HepG2 (cell line): ENCODE data around the gene AUP1. TPM values are rescaled to one million over a fixed set of nuclear protein-coding genes. Genes with fewer than 3 reads are reported as not detected.

ENCODE experiments used
- DMAP1 ChIP-seq: IDR thresholded peaks from 2 replicates; pipeline ENCODE4 v1.6.1; 2016
- ELF1 ChIP-seq: sonication (generic); formaldehyde crosslinking; IDR thresholded peaks from 2 replicates; pipeline ENCODE4 v1.4.0; 2020; ENCODE audit warnings: missing genetic modification reagents
- FOSL2 ChIP-seq: sonication (generic); formaldehyde crosslinking; IDR thresholded peaks from 2 replicates; pipeline ENCODE4 v1.4.0; 2020; ENCODE audit warnings: missing genetic modification reagents
- FOXP1 ChIP-seq, 2 experiments: fragments of 450-650 bp in 1 of 2; IDR thresholded peaks; 2 replicates each; pipeline ENCODE4 v1.6.1; 2017 to 2018; ENCODE audit warnings: antibody characterized with exemption in 1 of 2
- IKZF4 ChIP-seq: sonication (generic); formaldehyde crosslinking; IDR thresholded peaks from 2 replicates; pipeline ENCODE4 v1.5.1; 2020; ENCODE audit warnings: borderline replicate concordance, mild to moderate bottlenecking, low read depth, missing genetic modification reagents; ENCODE audit errors: not compliant biosample characterization
- JDP2 ChIP-seq: sonication (generic); formaldehyde crosslinking; IDR thresholded peaks from 2 replicates; pipeline ENCODE4 v1.8.1; 2022; ENCODE audit warnings: missing genetic modification reagents, borderline replicate concordance
- JUN ChIP-seq: sonication (generic); formaldehyde crosslinking; IDR thresholded peaks from 2 replicates; pipeline ENCODE4 v1.4.0; 2020; ENCODE audit warnings: mild to moderate bottlenecking, missing genetic modification reagents
- NCOA5 ChIP-seq: sonication (generic); formaldehyde crosslinking; IDR thresholded peaks from 2 replicates; pipeline ENCODE4 v1.4.0; 2020; ENCODE audit warnings: missing genetic modification reagents
- NFE2L2 ChIP-seq: fragments of 150-350 bp; IDR thresholded peaks from 2 replicates; pipeline ENCODE4 v1.6.1; 2014; ENCODE audit warnings: low read length
- RXRB ChIP-seq: IDR thresholded peaks from 2 replicates; pipeline ENCODE4 v1.6.1; 2016; ENCODE audit warnings: borderline replicate concordance, missing genetic modification reagents, missing compliant biosample characterization
- SP1 ChIP-seq, 2 experiments: fragments of 450-650 bp in 1 of 2; sonication (generic) in 1 of 2; formaldehyde crosslinking in 1 of 2; IDR thresholded peaks; 2 replicates each; pipeline versions ENCODE4 v1.4.0 to v1.6.1; 2016 to 2020; ENCODE audit warnings: missing genetic modification reagents in 1 of 2
- SRY ChIP-seq: sonication (generic); formaldehyde crosslinking; IDR thresholded peaks from 2 replicates; pipeline ENCODE4 v1.8.0; 2022; ENCODE audit warnings: mild to moderate bottlenecking, missing genetic modification reagents
- TARDBP ChIP-seq: sonication (generic); formaldehyde crosslinking; IDR thresholded peaks from 2 replicates; pipeline ENCODE4 v1.8.0; 2022; ENCODE audit warnings: mild to moderate bottlenecking, missing genetic modification reagents
- TFDP1 ChIP-seq: IDR thresholded peaks from 2 replicates; pipeline ENCODE4 v1.6.1; 2016; ENCODE audit warnings: missing compliant biosample characterization, missing genetic modification reagents, borderline replicate concordance
- ZC3H4 ChIP-seq: sonication (generic); formaldehyde crosslinking; IDR thresholded peaks from 2 replicates; pipeline ENCODE4 v1.4.0; 2020; ENCODE audit warnings: missing genetic modification reagents, borderline replicate concordance
- ZFP62 ChIP-seq: sonication (generic); formaldehyde crosslinking; IDR thresholded peaks from 2 replicates; pipeline ENCODE4 v1.4.0; 2020; ENCODE audit warnings: missing genetic modification reagents
- ZKSCAN8 ChIP-seq: IDR thresholded peaks from 2 replicates; pipeline ENCODE4 v1.6.1; 2016; ENCODE audit warnings: borderline replicate concordance, missing genetic modification reagents, missing compliant biosample characterization
- ZNF142 ChIP-seq: sonication (generic); formaldehyde crosslinking; IDR thresholded peaks from 2 replicates; pipeline ENCODE4 v1.4.0; 2020; ENCODE audit warnings: missing genetic modification reagents
- ZNF235 ChIP-seq: sonication (generic); formaldehyde crosslinking; IDR thresholded peaks from 2 replicates; pipeline ENCODE4 v1.8.1; 2023; ENCODE audit warnings: mild to moderate bottlenecking, missing genetic modification reagents, borderline replicate concordance
- ZNF460 ChIP-seq: sonication (generic); formaldehyde crosslinking; IDR thresholded peaks from 2 replicates; pipeline ENCODE4 v1.5.1; 2020; ENCODE audit warnings: missing genetic modification reagents, mild to moderate bottlenecking, borderline replicate concordance
- ZNF576 ChIP-seq: sonication (generic); formaldehyde crosslinking; IDR thresholded peaks from 2 replicates; pipeline ENCODE4 v1.4.0; 2020; ENCODE audit warnings: mild to moderate bottlenecking, missing genetic modification reagents
- polyA plus RNA-seq, 8 experiments: library from polyadenylated mRNA; depleted of rRNA in 3 of 8; stranded (reverse) in 7 of 8; unstranded in 1 of 8; fragments of >200 nt; fragmentation: Illumina TruSeq in 4 of 8; extraction: Trizol in 4 of 8; gene quantifications; 2 replicates each; pipeline versions ENCODE4 v1.2.1 to v1.2.3, GENCODE V29; 2011 to 2016; ENCODE audit warnings: low read depth in 4 of 8, missing spikeins in 1 of 8, mixed read lengths in 1 of 8; ENCODE audit not compliant: insufficient read depth in 1 of 8
- total RNA-seq, 5 experiments: library from RNA; depleted of rRNA; stranded (reverse); fragments of >200 nt; fragmentation: Illumina TruSeq; extraction: Trizol; gene quantifications; 2 replicates each; pipeline ENCODE4 v1.2.3, GENCODE V29; 2016; ENCODE audit warnings: low read depth in 1 of 5
- TF ChIP-seq, protein P1 (sequence below): IDR thresholded peaks from 2 replicates; pipeline ENCODE4 v1.6.1; 2016; ENCODE audit warnings: mild to moderate bottlenecking, missing biosample characterization, missing genetic modification reagents

The AUP1 gene
- total and polyA plus RNA-seq, 2 of the 13 experiments (the other 11 are each of a cell fraction or from before 2014, with no cell fraction given), result 174 to 267 TPM

DNA sequence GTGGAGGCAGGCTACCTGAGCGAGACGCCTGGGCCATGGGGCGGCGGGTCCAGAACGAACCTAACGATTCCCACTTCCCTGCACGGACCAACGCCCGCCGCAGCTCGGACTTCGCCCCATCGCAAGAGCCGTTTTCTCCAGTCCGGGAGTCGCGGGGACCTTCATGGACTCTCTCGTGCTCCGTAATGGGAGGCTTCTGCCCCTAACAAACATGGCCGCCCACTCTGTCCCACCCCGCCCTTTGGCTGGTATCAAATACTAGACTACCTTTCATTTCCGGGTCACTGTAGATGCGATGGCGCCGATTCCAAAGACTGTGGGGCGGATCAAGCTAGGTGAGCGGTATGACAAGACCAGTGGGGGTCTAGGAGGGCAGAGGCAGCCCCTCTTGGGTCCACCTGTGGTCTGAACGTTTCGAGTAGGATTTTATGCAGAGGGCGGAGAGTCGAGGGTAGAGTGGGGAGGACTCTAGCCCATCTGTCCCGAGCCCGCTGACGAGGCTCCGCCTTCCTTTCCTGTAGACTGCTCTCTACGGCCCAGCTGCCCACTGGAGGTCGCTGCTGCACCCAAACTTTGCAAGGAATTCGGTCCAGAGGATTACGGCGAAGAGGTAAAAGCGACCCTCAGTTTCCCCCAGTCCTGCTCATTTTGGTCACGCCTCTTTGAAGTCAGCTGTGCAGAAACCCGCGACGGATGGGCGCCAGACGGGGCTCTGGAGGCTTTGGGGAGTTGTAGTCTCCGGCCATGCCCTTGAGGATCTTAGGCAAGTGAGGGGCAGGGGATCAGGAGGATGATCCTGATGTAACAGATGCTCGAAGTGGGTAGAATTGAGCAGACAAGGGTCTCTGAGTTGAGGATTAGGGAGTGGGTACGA is 46.5 kb downstream of the AUP1 start, which contains the start of the genes CCDC142 and TTC31 (continued):
- TF ChIP-seq ZNF142 (CRISPR knock-in tag) (no peak; the same call in none of the 2 replicates), ELF1 (CRISPR knock-in tag) (peak; percentile 90), SRY (CRISPR knock-in tag) (peak; percentile 65; the same call in 1 of the 2 replicates), TARDBP (peak; percentile 98), NCOA5 (CRISPR knock-in tag) (no peak), ZC3H4 (CRISPR knock-in tag) (peak; percentile 10; the same call in 1 of the 2 replicates), ZKSCAN8 (peak; percentile 55), IKZF4 (CRISPR knock-in tag) (peak; percentile 87), ZNF576 (CRISPR knock-in tag) (peak; percentile 68; the same call in 1 of the 2 replicates), ZNF235 (CRISPR knock-in tag) (no peak), FOSL2 (peak; percentile 32; the same call in 1 of the 2 replicates), ZFP62 (CRISPR knock-in tag) (no peak), TFDP1 (CRISPR knock-in tag) (peak; percentile 78), RXRB (CRISPR knock-in tag) (peak; percentile 61), DMAP1 (CRISPR knock-in tag) (peak; percentile 90), FOXP1 (IDR thresholded peaks at IDR 0.05) (no peak), FOXP1 (CRISPR knock-in tag; IDR thresholded peaks at IDR 0.05) (0 out of 2 replicates have a peak, but pooled peaks have one; percentile 4), ZNF460 (peak; percentile 58; the same call in 1 of the 2 replicates), JUN (CRISPR knock-in tag) (peak; percentile 18; the same call in 1 of the 2 replicates), NFE2L2 (0 out of 2 replicates have a peak, but pooled peaks have one; percentile 1), SP1 (IDR thresholded peaks at IDR 0.05) (no peak), SP1 (CRISPR knock-in tag; IDR thresholded peaks at IDR 0.05) (peak; percentile 54), JDP2 (CRISPR knock-in tag) (0 out of 2 replicates have a peak, but pooled peaks have one; percentile 56)
- TF ChIP-seq, protein P1, sequence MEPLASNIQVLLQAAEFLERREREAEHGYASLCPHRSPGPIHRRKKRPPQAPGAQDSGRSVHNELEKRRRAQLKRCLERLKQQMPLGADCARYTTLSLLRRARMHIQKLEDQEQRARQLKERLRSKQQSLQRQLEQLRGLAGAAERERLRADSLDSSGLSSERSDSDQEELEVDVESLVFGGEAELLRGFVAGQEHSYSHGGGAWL (CRISPR knock-in tag), result peak; percentile 89
